Endothelial cell of umbilical vein (primary cell): ENCODE measurements around the gene RPS21. TPM values are rescaled to one million over a fixed set of nuclear protein-coding genes. Genes with fewer than 3 reads are reported as not detected.

Source experiments
- BruUV-seq: library from RNA; stranded (reverse); fragments of 400-500 nt; replicated peaks from 2 replicates; lab custom pipeline; 2021; lab: Mats Ljungman, UMichigan
- CTCF ChIA-PET: fragments of 300-600, 350-600 bp; sonication (Branson Sonifier 250); formaldehyde crosslinking; loops from one replicate; lab custom pipeline; 2021; ENCODE audit warnings: antibody characterized with exemption, inconsistent platforms; lab: Charles Lee
- POLR2A ChIA-PET: fragments of 300-600, 350-600 bp; sonication (Branson Sonifier 250); formaldehyde crosslinking; loops from one replicate; lab custom pipeline; 2021; ENCODE audit warnings: antibody characterized with exemption, inconsistent platforms; lab: Charles Lee
- DNase-seq: peaks from one replicate; pipeline ENCODE4 v3.0.0-alpha.2; 2011; ENCODE audit warnings: low read depth, low spot score
- FAIRE-seq: peaks from 2 replicates; lab custom pipeline; 2011; peaks lifted over from hg19 to GRCh38; lab: Jason Lieb, UNC
- H2AFZ ChIP-seq: 2 replicates; pipeline ENCODE4 v1.6.0; 2012; ENCODE audit warnings: low read depth, low read length, control low read depth, inconsistent platforms
- H3K27ac ChIP-seq: 2 replicates; pipeline ENCODE4 v1.5.1; 2011; ENCODE audit warnings: low read depth, mild to moderate bottlenecking, control low read depth, low read length, moderate library complexity; ENCODE audit not compliant: insufficient read depth
- H3K27me3 ChIP-seq, 2 experiments: 2 replicates each; pipeline versions ENCODE4 v1.6.0 to v1.6.1; 2011; ENCODE audit warnings: low read length in 2 of 2, mixed read lengths in 1 of 2; ENCODE audit not compliant: control insufficient read depth in 2 of 2, insufficient read depth in 2 of 2
- H3K36me3 ChIP-seq, 2 experiments: 2 replicates in 1 of 2; 3 replicates in 1 of 2; pipeline ENCODE4 v1.5.1; 2011; ENCODE audit warnings: low read length in 2 of 2, mild to moderate bottlenecking in 1 of 2, moderate library complexity in 1 of 2; ENCODE audit not compliant: control insufficient read depth in 2 of 2, insufficient read depth in 2 of 2; ENCODE audit errors: extremely low read depth in 1 of 2
- H3K4me1 ChIP-seq: 3 replicates; pipeline ENCODE4 v1.5.1; 2011; ENCODE audit warnings: mild to moderate bottlenecking, low read length; ENCODE audit not compliant: control insufficient read depth, insufficient read depth; ENCODE audit errors: extremely low read depth
- H3K4me2 ChIP-seq: 2 replicates; pipeline ENCODE4 v1.6.1; 2011; ENCODE audit warnings: low read length, control low read depth, mixed read lengths; ENCODE audit not compliant: insufficient read depth
- H3K4me3 ChIP-seq, 3 experiments: fragments of 200-600 bp in 1 of 3; sonication (generic), shearing (Covaris generic) in 1 of 3; replicated peaks in 1 of 3; 2 replicates each; pipeline ENCODE4 v1.5.1; 2011 to 2016; ENCODE audit warnings: control low read depth in 3 of 3, low read length in 3 of 3, mild to moderate bottlenecking in 2 of 3, inconsistent platforms in 1 of 3, low read depth in 1 of 3, moderate library complexity in 1 of 3; ENCODE audit not compliant: insufficient read depth in 1 of 3
- H3K79me2 ChIP-seq: 2 replicates; pipeline ENCODE4 v1.6.0; 2012; ENCODE audit warnings: low read length, inconsistent platforms; ENCODE audit not compliant: control insufficient read depth, insufficient read depth
- H3K9ac ChIP-seq: replicated peaks from 2 replicates; pipeline ENCODE3; 2011; ENCODE audit warnings: low read length, control low read depth; ENCODE audit not compliant: insufficient read depth; ENCODE audit errors: extremely low read depth
- H3K9me1 ChIP-seq: replicated peaks from 3 replicates; pipeline ENCODE4 v1.6.0; 2011; ENCODE audit warnings: mild to moderate bottlenecking, low read length; ENCODE audit not compliant: control insufficient read depth, insufficient read depth; ENCODE audit errors: extremely low read depth
- H3K9me3 ChIP-seq: replicated peaks from 2 replicates; pipeline ENCODE4 v1.5.1; 2012; ENCODE audit warnings: low read length, inconsistent platforms; ENCODE audit not compliant: control insufficient read depth, insufficient read depth
- H4K20me1 ChIP-seq: replicated peaks from 2 replicates; pipeline ENCODE3; 2011; ENCODE audit warnings: mild to moderate bottlenecking, low read length; ENCODE audit not compliant: control insufficient read depth, insufficient read depth; ENCODE audit errors: extremely low read depth
- EZH2 ChIP-seq: IDR thresholded peaks from 2 replicates; pipeline ENCODE4 v1.6.1; 2012; ENCODE audit warnings: borderline replicate concordance, low read depth, mild to moderate bottlenecking, moderate library complexity, low read length, inconsistent platforms; ENCODE audit not compliant: severe bottlenecking
- FOS ChIP-seq: IDR thresholded peaks from 2 replicates; pipeline ENCODE4 v1.6.1; 2011; ENCODE audit warnings: mild to moderate bottlenecking, low read length, moderate library complexity, borderline replicate concordance; ENCODE audit not compliant: insufficient read depth
- JUN ChIP-seq: IDR thresholded peaks from 2 replicates; pipeline ENCODE4 v1.6.1; 2011; ENCODE audit warnings: borderline replicate concordance, low read depth; ENCODE audit not compliant: insufficient read length, insufficient read depth
- MYC ChIP-seq: IDR thresholded peaks from one replicate; pipeline ENCODE4 v1.6.1; 2011; ENCODE audit warnings: mild to moderate bottlenecking, low read depth, low read length
- POLR2AphosphoS5 ChIP-seq: IDR thresholded peaks from 2 replicates; pipeline ENCODE4 v1.6.1; 2012; ENCODE audit warnings: low read depth, mild to moderate bottlenecking, control low read depth, low read length, moderate library complexity; ENCODE audit not compliant: insufficient read depth
- dilution Hi-C: fragments of 300-500 bp; cut with MboI; formaldehyde crosslinking; loops from one replicate; pipeline ENCODE4 v1.15.0; 2019; ENCODE audit warnings: low sequenced_read_pairs; ENCODE audit not compliant: extremely low pct_ligation_motif_present
- intact Hi-C: fragments of 100-400 bp; cut with micrococcal nuclease; formaldehyde crosslinking; loops from one replicate; pipeline ENCODE4 v1.10.0; 2022
- polyA plus RNA-seq, 4 experiments: library from polyadenylated mRNA; depleted of rRNA in 3 of 4; stranded (reverse) in 3 of 4; unstranded in 1 of 4; fragments of >200 nt; gene quantifications; 2 replicates each; pipeline versions ENCODE4 v1.2.1 to v1.2.3, GENCODE V29; 2011 to 2012; ENCODE audit warnings: missing spikeins in 1 of 4
- total RNA-seq: library from RNA; stranded (reverse); gene quantifications from 2 replicates; pipeline ENCODE4 v1.2.3, GENCODE V29; 2021
- TF ChIP-seq, protein P1 (sequence below), 2 donors: IDR thresholded peaks; 1 replicate in 1 of 2; 2 replicates in 1 of 2; pipeline ENCODE4 v1.5.1; 2011; ENCODE audit warnings: low read length in 2 of 2, mild to moderate bottlenecking in 2 of 2, moderate library complexity in 2 of 2, control low read depth in 1 of 2, inconsistent platforms in 1 of 2, low read depth in 1 of 2; ENCODE audit not compliant: insufficient read depth in 1 of 2; ENCODE audit errors: extremely low read depth in 1 of 2

The RPS21 gene
- total and polyA plus RNA-seq, 2 donors (not counting 3 experiments of a cell fraction or from before 2014, with no cell fraction given), result 1,644 to 7,710 TPM

DNA sequence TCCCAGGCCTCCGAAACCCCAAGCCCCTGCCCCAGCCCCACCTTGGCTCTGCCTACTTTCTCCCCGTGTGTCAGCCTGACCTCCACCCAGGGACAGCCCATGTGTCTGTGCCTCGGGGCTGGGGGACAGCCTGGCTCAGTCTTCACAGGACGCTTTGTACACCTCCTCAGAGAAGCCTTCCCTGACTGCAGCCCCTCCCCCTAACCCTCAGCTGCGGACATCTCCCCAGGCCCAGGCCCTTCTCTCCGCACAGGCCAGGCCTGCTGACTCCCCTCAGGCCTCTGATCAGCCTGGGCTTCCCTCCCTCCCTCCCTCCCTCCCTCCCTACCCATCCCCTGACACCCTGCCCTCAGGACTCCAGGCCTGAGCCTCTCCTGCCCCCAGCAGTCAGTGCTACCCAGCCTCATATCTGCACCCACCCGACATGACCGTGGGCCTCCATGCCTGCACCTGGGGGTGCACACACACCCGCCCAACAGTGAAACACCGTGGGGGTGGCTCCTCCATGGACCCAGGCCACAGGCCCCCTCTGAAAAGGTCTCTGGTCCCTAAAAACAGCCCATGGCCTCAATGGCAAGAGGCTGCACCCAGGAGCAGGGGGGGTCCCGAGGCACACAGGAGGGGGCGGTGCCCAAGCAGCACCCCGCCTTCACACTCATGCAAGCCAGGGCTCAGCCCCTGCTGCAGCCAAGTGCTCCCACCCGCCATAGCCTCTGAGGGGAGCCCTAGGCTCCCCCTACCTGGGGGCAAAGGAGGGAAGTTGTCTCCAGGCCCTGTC lies 32.7 kb upstream of the RPS21 start:
- Histone ChIP-seq H2AFZ (no peak overlapping the region), H3K9ac (no peak overlapping the region), H3K9me1 (no peaks in the 10 kb centered on the region), H3K4me3 (no peak overlapping the region), H3K9me3 (no peaks in the 10 kb centered on the region), H3K36me3 (peaks cover 2 to 14% of the 10 kb centered on the region in 2 experiments), H3K27me3 (no peaks in the 10 kb centered on the region), H3K27ac (no peak overlapping the region), H4K20me1 (no peaks in the 10 kb centered on the region), H3K4me2 (no peak overlapping the region), H3K79me2 (peaks cover 62% of the 10 kb centered on the region), H3K4me1 (peaks cover 42% of the 10 kb centered on the region)
- ChIA-PET POLR2A (no interaction called here), CTCF (interaction anchor here (1.0 kb wide), 1 partner anchor 21 kb away, joined by 3 read pairs; no protein-coding TSS in a partner anchor)
- BruUV-seq, result no TSS peak
- FAIRE-seq (no peak), DNase-seq (no peak)
- dilution Hi-C loops (no loop called here), intact Hi-C loops (no loop called here)
- no peak for TF ChIP-seq JUN
- TF ChIP-seq, protein P1, sequence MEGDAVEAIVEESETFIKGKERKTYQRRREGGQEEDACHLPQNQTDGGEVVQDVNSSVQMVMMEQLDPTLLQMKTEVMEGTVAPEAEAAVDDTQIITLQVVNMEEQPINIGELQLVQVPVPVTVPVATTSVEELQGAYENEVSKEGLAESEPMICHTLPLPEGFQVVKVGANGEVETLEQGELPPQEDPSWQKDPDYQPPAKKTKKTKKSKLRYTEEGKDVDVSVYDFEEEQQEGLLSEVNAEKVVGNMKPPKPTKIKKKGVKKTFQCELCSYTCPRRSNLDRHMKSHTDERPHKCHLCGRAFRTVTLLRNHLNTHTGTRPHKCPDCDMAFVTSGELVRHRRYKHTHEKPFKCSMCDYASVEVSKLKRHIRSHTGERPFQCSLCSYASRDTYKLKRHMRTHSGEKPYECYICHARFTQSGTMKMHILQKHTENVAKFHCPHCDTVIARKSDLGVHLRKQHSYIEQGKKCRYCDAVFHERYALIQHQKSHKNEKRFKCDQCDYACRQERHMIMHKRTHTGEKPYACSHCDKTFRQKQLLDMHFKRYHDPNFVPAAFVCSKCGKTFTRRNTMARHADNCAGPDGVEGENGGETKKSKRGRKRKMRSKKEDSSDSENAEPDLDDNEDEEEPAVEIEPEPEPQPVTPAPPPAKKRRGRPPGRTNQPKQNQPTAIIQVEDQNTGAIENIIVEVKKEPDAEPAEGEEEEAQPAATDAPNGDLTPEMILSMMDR (IDR thresholded peaks at IDR 0.05; ENCODE audit: extremely low read depth in 1 of 2, insufficient read depth in 1 of 2, low read depth in 1 of 2, low read length in 2 of 2), result no peak
- TF ChIP-seq MYC, result no peak
- TF ChIP-seq FOS, result no peak
- TF ChIP-seq EZH2, result no peak
- no peak for TF ChIP-seq POLR2AphosphoS5
